Endothelial cell of umbilical vein (primary cell): ENCODE measurements around the gene FARP2. TPM values are rescaled to one million over a fixed set of nuclear protein-coding genes. Genes with fewer than 3 reads are reported as not detected.

ENCODE experiments used
- BruUV-seq: library from RNA; stranded (reverse); fragments of 400-500 nt; replicated peaks from 2 replicates; lab custom pipeline; 2021; lab: Mats Ljungman, UMichigan
- CTCF ChIA-PET: fragments of 300-600, 350-600 bp; sonication (Branson Sonifier 250); formaldehyde crosslinking; loops from one replicate; lab custom pipeline; 2021; ENCODE audit warnings: antibody characterized with exemption, inconsistent platforms; lab: Charles Lee
- POLR2A ChIA-PET: fragments of 300-600, 350-600 bp; sonication (Branson Sonifier 250); formaldehyde crosslinking; loops from one replicate; lab custom pipeline; 2021; ENCODE audit warnings: antibody characterized with exemption, inconsistent platforms; lab: Charles Lee
- DNase-seq: peaks from one replicate; pipeline ENCODE4 v3.0.0-alpha.2; 2011; ENCODE audit warnings: low read depth, low spot score
- FAIRE-seq: peaks from 2 replicates; lab custom pipeline; 2011; peaks lifted over from hg19 to GRCh38; lab: Jason Lieb, UNC
- H2AFZ ChIP-seq: 2 replicates; pipeline ENCODE4 v1.6.0; 2012; ENCODE audit warnings: low read depth, low read length, control low read depth, inconsistent platforms
- H3K27ac ChIP-seq: 2 replicates; pipeline ENCODE4 v1.5.1; 2011; ENCODE audit warnings: low read depth, mild to moderate bottlenecking, control low read depth, low read length, moderate library complexity; ENCODE audit not compliant: insufficient read depth
- H3K27me3 ChIP-seq, 2 experiments: 2 replicates each; pipeline versions ENCODE4 v1.6.0 to v1.6.1; 2011; ENCODE audit warnings: low read length in 2 of 2, mixed read lengths in 1 of 2; ENCODE audit not compliant: control insufficient read depth in 2 of 2, insufficient read depth in 2 of 2
- H3K36me3 ChIP-seq, 2 experiments: 2 replicates in 1 of 2; 3 replicates in 1 of 2; pipeline ENCODE4 v1.5.1; 2011; ENCODE audit warnings: low read length in 2 of 2, mild to moderate bottlenecking in 1 of 2, moderate library complexity in 1 of 2; ENCODE audit not compliant: control insufficient read depth in 2 of 2, insufficient read depth in 2 of 2; ENCODE audit errors: extremely low read depth in 1 of 2
- H3K4me1 ChIP-seq: 3 replicates; pipeline ENCODE4 v1.5.1; 2011; ENCODE audit warnings: mild to moderate bottlenecking, low read length; ENCODE audit not compliant: control insufficient read depth, insufficient read depth; ENCODE audit errors: extremely low read depth
- H3K4me2 ChIP-seq: 2 replicates; pipeline ENCODE4 v1.6.1; 2011; ENCODE audit warnings: low read length, control low read depth, mixed read lengths; ENCODE audit not compliant: insufficient read depth
- H3K4me3 ChIP-seq, 3 experiments: fragments of 200-600 bp in 1 of 3; sonication (generic), shearing (Covaris generic) in 1 of 3; replicated peaks in 1 of 3; 2 replicates each; pipeline ENCODE4 v1.5.1; 2011 to 2016; ENCODE audit warnings: control low read depth in 3 of 3, low read length in 3 of 3, mild to moderate bottlenecking in 2 of 3, inconsistent platforms in 1 of 3, low read depth in 1 of 3, moderate library complexity in 1 of 3; ENCODE audit not compliant: insufficient read depth in 1 of 3
- H3K79me2 ChIP-seq: 2 replicates; pipeline ENCODE4 v1.6.0; 2012; ENCODE audit warnings: low read length, inconsistent platforms; ENCODE audit not compliant: control insufficient read depth, insufficient read depth
- H3K9ac ChIP-seq: replicated peaks from 2 replicates; pipeline ENCODE3; 2011; ENCODE audit warnings: low read length, control low read depth; ENCODE audit not compliant: insufficient read depth; ENCODE audit errors: extremely low read depth
- H3K9me1 ChIP-seq: replicated peaks from 3 replicates; pipeline ENCODE4 v1.6.0; 2011; ENCODE audit warnings: mild to moderate bottlenecking, low read length; ENCODE audit not compliant: control insufficient read depth, insufficient read depth; ENCODE audit errors: extremely low read depth
- H3K9me3 ChIP-seq: replicated peaks from 2 replicates; pipeline ENCODE4 v1.5.1; 2012; ENCODE audit warnings: low read length, inconsistent platforms; ENCODE audit not compliant: control insufficient read depth, insufficient read depth
- H4K20me1 ChIP-seq: replicated peaks from 2 replicates; pipeline ENCODE3; 2011; ENCODE audit warnings: mild to moderate bottlenecking, low read length; ENCODE audit not compliant: control insufficient read depth, insufficient read depth; ENCODE audit errors: extremely low read depth
- CTCF ChIP-seq, 2 donors: IDR thresholded peaks; 1 replicate in 1 of 2; 2 replicates in 1 of 2; pipeline ENCODE4 v1.5.1; 2011; ENCODE audit warnings: low read length in 2 of 2, mild to moderate bottlenecking in 2 of 2, moderate library complexity in 2 of 2, control low read depth in 1 of 2, inconsistent platforms in 1 of 2, low read depth in 1 of 2; ENCODE audit not compliant: insufficient read depth in 1 of 2; ENCODE audit errors: extremely low read depth in 1 of 2
- EZH2 ChIP-seq: IDR thresholded peaks from 2 replicates; pipeline ENCODE4 v1.6.1; 2012; ENCODE audit warnings: borderline replicate concordance, low read depth, mild to moderate bottlenecking, moderate library complexity, low read length, inconsistent platforms; ENCODE audit not compliant: severe bottlenecking
- FOS ChIP-seq: IDR thresholded peaks from 2 replicates; pipeline ENCODE4 v1.6.1; 2011; ENCODE audit warnings: mild to moderate bottlenecking, low read length, moderate library complexity, borderline replicate concordance; ENCODE audit not compliant: insufficient read depth
- GATA2 ChIP-seq: IDR thresholded peaks from 2 replicates; pipeline ENCODE4 v1.7.0; 2011; ENCODE audit warnings: low read depth, mild to moderate bottlenecking, moderate library complexity, mixed read lengths, low read length; ENCODE audit not compliant: insufficient read length, insufficient read depth
- JUN ChIP-seq: IDR thresholded peaks from 2 replicates; pipeline ENCODE4 v1.6.1; 2011; ENCODE audit warnings: borderline replicate concordance, low read depth; ENCODE audit not compliant: insufficient read length, insufficient read depth
- MAX ChIP-seq: IDR thresholded peaks from 2 replicates; pipeline ENCODE4 v1.6.1; 2011; ENCODE audit not compliant: insufficient read depth, insufficient read length
- MYC ChIP-seq: IDR thresholded peaks from one replicate; pipeline ENCODE4 v1.6.1; 2011; ENCODE audit warnings: mild to moderate bottlenecking, low read depth, low read length
- POLR2A ChIP-seq: IDR thresholded peaks from 2 replicates; pipeline ENCODE4 v1.6.1; 2012; ENCODE audit warnings: low read depth, mild to moderate bottlenecking, control low read depth, low read length
- POLR2AphosphoS5 ChIP-seq: IDR thresholded peaks from 2 replicates; pipeline ENCODE4 v1.6.1; 2012; ENCODE audit warnings: low read depth, mild to moderate bottlenecking, control low read depth, low read length, moderate library complexity; ENCODE audit not compliant: insufficient read depth
- dilution Hi-C: fragments of 300-500 bp; cut with MboI; formaldehyde crosslinking; loops from one replicate; pipeline ENCODE4 v1.15.0; 2019; ENCODE audit warnings: low sequenced_read_pairs; ENCODE audit not compliant: extremely low pct_ligation_motif_present
- intact Hi-C: fragments of 100-400 bp; cut with micrococcal nuclease; formaldehyde crosslinking; loops from one replicate; pipeline ENCODE4 v1.10.0; 2022
- polyA plus RNA-seq, 4 experiments: library from polyadenylated mRNA; depleted of rRNA in 3 of 4; stranded (reverse) in 3 of 4; unstranded in 1 of 4; fragments of >200 nt; gene quantifications; 2 replicates each; pipeline versions ENCODE4 v1.2.1 to v1.2.3, GENCODE V29; 2011 to 2012; ENCODE audit warnings: missing spikeins in 1 of 4
- total RNA-seq: library from RNA; stranded (reverse); gene quantifications from 2 replicates; pipeline ENCODE4 v1.2.3, GENCODE V29; 2021

Gene FARP2
- total and polyA plus RNA-seq, 2 donors (not counting 3 experiments of a cell fraction or from before 2014, with no cell fraction given), result 15.3 to 45.3 TPM

- H3K9ac ChIP-seq, result no peak overlapping the region
- H2AFZ ChIP-seq, result no peak overlapping the region
- no peaks in the 10 kb centered on the region for H3K9me1 ChIP-seq
- H3K4me3 ChIP-seq, result no peak overlapping the region
- H3K27me3 ChIP-seq, result no peaks in the 10 kb centered on the region
- intact Hi-C loops (no loop called here), dilution Hi-C loops (no loop called here)
- CTCF ChIA-PET, result no interaction called here
- H3K27ac ChIP-seq, result no peak overlapping the region
- no peaks in the 10 kb centered on the region for H3K36me3 ChIP-seq
- POLR2A ChIA-PET, result no interaction called here
- DNase-seq (no peak), FAIRE-seq (no peak)
- H3K4me1 ChIP-seq, result no peaks in the 10 kb centered on the region
- no TSS peak for BruUV-seq
- H3K9me3 ChIP-seq, result no peaks in the 10 kb centered on the region
- H3K79me2 ChIP-seq, result no peaks in the 10 kb centered on the region
- H3K4me2 ChIP-seq, result no peak overlapping the region
- no peak for TF ChIP-seq FOS
- no peak for TF ChIP-seq MYC
- no peak for TF ChIP-seq POLR2A
- no peak for TF ChIP-seq MAX
- TF ChIP-seq CTCF (IDR thresholded peaks at IDR 0.05; ENCODE audit: extremely low read depth in 1 of 2, insufficient read depth in 1 of 2, low read depth in 1 of 2, low read length in 2 of 2), result no peak
- TF ChIP-seq POLR2AphosphoS5, result no peak
- TF ChIP-seq JUN, result no peak
- no peak for TF ChIP-seq GATA2
- no peak for TF ChIP-seq EZH2
- no peaks in the 10 kb centered on the region for H4K20me1 ChIP-seq
Observed at GRCh38 chr2:241461693-241462677, 105.9 kb downstream of the FARP2 start.
